ENCODE data around the gene RAPGEF6.

RAPGEF6 gene

DNA sequence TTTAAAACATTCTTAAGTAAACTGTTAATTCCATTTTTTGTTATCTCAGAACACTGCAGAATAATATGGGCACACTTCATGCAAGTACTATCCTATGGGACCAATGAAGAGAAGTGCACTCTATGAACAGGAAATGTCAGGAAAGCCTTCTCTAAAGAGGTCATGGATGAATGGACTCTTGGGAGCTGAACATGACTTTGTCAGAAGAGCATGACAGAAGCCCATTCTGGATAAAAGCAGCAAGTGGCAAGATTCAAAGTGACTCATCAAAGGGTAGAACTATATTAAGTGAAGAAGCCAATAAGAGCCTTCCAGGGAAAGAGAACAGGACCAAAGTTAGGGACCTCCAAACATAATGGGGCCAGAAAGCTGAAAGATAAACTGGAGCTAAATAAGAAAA is 94.0 kb downstream of the RAPGEF6 start:
- DNase-seq (ENCODE audit: low read depth): no peak

DNA sequence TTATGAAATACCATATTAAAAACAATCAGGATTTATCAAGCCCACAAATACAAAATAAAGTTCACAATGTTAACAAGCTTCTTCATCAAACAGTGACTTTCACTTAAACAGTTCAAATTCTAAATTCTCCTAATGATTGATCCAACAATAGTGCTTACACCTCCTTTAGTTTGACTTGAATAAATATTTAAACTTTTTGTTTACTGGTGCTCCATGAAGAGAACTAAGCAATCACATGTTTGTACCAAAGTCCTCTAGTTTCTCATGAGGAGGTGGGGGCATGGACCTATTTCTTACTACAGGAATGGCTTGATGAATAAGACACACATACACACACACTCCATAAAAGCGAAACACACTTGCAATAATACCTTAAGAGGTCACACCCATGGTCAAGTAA is 95.8 kb downstream of the RAPGEF6 start:
- no peak for DNase-seq (ENCODE audit: low read depth)

DNA sequence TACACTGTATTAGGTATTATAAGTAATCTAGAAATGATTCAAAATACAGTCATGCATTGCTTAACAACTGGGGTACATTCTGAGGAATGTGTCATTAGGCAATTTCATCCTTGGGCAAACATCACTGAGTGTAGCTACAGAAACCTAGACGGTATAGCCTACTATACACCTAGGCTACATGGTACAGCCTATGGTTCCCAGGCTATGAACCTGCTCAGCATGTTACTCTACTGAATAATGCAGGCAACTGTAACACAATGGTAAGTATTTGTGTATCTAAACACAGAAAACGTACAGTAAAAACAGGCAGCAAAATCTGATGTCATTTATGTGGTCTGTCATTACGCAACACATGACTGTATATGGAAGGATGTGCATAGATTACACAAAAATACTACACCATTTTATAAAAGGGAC is 96.8 kb downstream of the RAPGEF6 start:
- no peak for DNase-seq (ENCODE audit: low read depth)

DNA sequence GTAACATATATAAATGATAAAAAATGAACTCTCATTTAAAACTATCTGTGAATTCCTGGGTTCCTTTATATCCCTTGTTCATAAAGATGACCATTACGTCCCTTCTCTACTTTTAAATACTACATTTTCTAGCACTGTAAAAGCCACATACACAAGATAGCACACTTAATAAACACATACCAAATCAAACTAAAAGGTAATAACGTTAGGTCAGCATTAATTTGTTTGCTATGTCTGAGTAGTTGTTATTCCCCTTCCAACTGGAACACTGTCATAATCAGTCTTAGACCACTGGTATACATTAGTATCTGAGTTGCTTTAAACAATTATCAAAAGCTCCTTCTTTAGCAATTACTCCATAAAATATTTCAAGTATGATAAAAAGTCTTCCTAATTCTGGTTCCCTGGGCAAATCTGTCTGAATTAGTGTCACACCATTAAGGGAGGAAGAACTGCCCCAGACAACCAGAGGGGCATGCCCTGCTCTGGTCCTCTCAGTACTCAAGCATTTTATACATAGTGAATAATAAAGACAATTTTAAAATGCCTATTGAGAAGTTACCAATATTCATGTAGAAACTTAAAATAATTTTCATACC is 98.1 kb downstream of the RAPGEF6 start:
- no peak for DNase-seq (ENCODE audit: low read depth)

DNA sequence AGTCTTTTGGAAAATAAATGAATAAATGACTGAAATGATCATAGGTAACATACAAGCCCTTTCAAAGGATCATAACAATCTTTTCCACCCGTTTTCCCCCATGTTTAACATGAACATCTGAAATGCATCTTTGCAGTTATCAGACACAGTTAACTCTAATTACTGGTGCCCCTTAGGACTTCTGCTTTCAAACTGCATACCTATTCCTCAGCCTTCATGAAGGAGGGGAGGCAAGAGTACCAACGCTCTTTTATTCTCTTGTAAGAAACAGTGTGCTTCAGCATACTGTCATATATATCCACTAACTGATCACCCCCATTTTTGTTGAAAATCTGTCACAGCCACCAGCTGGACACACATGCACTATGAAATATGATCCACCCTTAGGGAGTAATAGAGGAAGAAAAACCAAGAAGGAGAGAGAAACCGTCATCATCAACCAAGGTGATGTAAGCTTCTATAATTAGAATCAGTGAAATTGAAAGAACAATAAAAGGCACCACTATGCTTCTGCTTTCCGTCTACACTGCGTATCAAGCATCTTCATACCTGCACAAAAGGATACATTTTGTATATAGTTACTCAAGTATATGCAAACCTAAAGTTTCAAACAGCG is 98.7 kb downstream of the RAPGEF6 start:
- DNase-seq (ENCODE audit: low read depth): no peak

- no peak for DNase-seq (ENCODE audit: low read depth)
Observed at GRCh38 chr5:131534974-131535373, 100.1 kb downstream of the RAPGEF6 start.

GRCh38 chr5:131533836-131534235 is 101.2 kb downstream of the RAPGEF6 start:
- no peak for DNase-seq (ENCODE audit: low read depth)

DNA sequence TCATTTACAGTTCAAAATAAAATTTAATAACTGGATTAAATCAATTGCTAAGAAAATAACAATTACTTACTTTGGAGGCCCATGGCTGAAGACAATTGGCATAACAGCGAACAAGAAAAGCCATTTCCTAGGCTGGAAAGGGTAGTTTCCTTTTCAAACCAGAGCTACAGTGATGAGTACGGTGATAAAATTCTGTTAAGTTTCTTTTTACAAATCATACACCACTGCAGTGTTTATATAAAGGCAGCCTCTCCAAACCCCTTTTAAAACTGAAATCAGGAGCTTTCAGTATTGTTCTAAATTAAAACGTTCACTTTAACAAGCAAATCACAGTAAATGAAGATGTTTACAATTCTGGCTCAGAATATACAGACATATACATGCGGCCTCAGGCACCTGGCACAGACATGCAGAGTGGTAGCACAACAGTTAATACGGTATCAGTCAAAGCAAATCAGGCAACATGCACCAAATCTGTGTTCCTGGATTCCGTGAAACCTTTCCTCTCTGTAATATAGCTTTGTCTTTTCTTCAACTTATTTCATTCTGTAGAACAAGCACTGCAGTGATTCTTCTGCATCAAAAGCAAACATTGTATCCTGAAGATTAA is 102.9 kb downstream of the RAPGEF6 start:
- DNase-seq (ENCODE audit: low read depth): no peak

- DNase-seq (ENCODE audit: low read depth): no peak
Observed at GRCh38 chr5:131530706-131531331, 104.2 kb downstream of the RAPGEF6 start.

GRCh38 chr5:131528682-131529081 is 106.3 kb downstream of the RAPGEF6 start:
- DNase-seq (ENCODE audit: low read depth): no peak

- no peak for DNase-seq (ENCODE audit: low read depth)
Observed at GRCh38 chr5:131525805-131526204, 109.2 kb downstream of the RAPGEF6 start.

- no peak for DNase-seq (ENCODE audit: low read depth)
Observed at GRCh38 chr5:131524431-131524830, 110.6 kb downstream of the RAPGEF6 start.

GRCh38 chr5:131523500-131524185 is 111.4 kb downstream of the RAPGEF6 start:
- no peak for DNase-seq (ENCODE audit: low read depth)

GRCh38 chr5:131521252-131521651 is 113.8 kb downstream of the RAPGEF6 start:
- no peak for DNase-seq (ENCODE audit: low read depth)

DNA sequence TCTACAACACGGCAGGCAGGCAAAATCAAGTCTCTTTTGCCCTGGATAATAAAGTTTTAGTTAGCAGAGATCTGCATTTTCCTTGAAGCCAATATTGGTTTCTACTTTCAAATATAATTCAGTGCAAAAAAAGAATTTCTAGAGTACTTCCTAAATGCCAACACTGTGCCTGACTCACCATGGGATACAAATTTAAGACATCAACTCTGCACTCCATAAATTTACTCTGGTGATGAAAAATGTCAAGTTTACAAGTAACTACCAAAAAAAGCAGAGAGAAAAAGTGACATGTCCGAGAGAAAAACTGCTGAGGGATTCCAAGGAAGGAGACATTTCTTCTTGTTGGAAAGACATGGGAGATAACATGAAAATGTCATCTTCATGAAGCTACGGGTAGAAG is 119.7 kb downstream of the RAPGEF6 start:
- DNase-seq (ENCODE audit: low read depth): no peak

GRCh38 chr5:131514316-131515283 is 120.4 kb downstream of the RAPGEF6 start:
- DNase-seq (ENCODE audit: low read depth): no peak

DNA sequence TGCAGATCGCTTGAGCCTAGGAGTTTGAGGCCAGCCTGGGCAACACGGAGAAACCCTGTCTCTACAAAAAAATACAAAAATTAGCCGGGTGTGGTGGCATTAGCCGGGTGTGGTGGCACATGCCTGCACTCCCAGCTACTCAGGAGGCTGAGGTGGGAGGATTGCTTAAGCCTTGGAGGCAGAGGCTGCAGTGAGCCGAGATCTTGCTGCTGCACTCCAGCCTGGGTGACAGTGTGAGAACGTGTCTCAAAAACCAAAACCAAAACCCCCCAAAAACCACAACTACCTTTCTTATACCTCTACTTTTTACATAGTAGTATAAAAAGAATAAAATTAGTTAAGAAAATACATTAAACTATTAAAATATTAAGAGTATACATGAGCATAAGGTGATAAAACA is 121.2 kb downstream of the RAPGEF6 start:
- DNase-seq (ENCODE audit: low read depth): no peak

- no peak for DNase-seq (ENCODE audit: low read depth)
Observed at GRCh38 chr5:131511934-131512333, 123.1 kb downstream of the RAPGEF6 start.

DNA sequence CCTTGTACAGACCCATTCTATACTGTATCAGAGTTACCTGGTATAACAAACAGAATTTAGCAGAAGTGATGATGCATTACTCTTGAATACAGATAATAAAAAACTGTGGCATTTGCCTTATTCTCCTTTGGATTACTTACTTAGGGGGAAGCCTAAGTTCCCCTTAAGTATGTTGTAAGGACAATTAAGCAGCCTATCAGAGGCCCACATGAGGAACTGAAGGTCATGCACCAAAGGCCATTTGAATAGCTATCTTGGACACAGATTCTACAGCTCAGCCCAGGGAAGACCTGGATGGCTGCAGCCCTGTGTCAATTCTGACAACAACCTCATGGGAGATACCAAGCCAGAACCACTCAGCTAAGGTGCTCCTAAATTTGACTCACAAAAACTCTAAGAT is 125.2 kb downstream of the RAPGEF6 start:
- no peak for DNase-seq (ENCODE audit: low read depth)

DNA sequence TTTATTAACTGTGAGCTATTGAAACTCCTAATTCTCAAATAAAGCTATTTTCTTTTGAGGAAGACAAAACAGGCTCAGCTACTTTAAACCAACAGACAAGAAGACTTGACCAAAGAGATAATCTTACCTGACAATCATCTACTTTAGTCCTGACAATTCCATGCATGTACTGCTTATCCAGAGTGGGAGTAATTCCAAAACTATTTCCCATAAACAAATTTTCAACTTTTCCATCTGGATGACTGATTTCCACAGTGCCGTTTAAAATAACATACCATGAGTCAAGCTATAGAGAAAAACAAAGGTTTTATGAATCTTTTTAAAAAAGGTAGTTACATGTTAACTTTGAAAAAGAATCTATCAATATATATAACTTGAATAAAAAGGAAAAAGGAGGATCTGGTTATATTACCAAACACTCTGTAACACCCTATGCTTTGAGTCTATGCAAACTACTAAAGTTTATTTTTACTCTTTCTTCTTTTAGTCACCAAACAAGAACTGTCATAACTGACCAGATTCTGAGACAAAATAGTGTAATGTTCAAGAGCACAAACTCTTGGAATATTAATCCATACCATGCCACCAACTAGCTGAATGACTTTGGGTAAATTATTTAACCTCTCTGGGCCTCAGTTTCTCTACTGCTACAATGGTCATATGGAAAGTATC is 129.7 kb downstream of the RAPGEF6 start:
- DNase-seq (ENCODE audit: low read depth): no peak

DNA sequence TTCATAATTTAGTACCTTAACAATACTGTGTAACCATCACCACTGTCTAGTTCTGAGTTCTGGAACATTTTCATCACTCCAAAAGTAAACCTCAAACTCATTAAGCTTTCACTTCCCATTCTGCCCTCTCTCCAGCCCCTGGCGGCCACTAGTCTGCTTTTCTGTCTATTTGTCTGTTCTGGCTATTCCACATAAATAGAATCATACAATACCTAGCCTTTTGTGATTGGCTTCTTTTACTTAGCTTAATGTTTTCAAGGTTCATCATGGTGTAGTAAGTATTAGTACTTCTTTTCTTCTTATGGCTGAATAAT is 138.7 kb downstream of the RAPGEF6 start:
- no peak for DNase-seq (ENCODE audit: low read depth)
